ENCODE measurements around the gene ACSL6.

ACSL6 gene, protein sequence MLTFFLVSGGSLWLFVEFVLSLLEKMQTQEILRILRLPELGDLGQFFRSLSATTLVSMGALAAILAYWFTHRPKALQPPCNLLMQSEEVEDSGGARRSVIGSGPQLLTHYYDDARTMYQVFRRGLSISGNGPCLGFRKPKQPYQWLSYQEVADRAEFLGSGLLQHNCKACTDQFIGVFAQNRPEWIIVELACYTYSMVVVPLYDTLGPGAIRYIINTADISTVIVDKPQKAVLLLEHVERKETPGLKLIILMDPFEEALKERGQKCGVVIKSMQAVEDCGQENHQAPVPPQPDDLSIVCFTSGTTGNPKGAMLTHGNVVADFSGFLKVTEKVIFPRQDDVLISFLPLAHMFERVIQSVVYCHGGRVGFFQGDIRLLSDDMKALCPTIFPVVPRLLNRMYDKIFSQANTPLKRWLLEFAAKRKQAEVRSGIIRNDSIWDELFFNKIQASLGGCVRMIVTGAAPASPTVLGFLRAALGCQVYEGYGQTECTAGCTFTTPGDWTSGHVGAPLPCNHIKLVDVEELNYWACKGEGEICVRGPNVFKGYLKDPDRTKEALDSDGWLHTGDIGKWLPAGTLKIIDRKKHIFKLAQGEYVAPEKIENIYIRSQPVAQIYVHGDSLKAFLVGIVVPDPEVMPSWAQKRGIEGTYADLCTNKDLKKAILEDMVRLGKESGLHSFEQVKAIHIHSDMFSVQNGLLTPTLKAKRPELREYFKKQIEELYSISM

GRCh38 chr5:132011622-132012343 lies at the start of gene ACSL6:
Gene ACSL6 (minus strand): TSS chr5:132011658. CDS start chr5:132011553, 105 bp downstream.
- FAIRE-seq (no peak), DNase-seq (ENCODE audit: low spot score) (peak; percentile 38)

DNA sequence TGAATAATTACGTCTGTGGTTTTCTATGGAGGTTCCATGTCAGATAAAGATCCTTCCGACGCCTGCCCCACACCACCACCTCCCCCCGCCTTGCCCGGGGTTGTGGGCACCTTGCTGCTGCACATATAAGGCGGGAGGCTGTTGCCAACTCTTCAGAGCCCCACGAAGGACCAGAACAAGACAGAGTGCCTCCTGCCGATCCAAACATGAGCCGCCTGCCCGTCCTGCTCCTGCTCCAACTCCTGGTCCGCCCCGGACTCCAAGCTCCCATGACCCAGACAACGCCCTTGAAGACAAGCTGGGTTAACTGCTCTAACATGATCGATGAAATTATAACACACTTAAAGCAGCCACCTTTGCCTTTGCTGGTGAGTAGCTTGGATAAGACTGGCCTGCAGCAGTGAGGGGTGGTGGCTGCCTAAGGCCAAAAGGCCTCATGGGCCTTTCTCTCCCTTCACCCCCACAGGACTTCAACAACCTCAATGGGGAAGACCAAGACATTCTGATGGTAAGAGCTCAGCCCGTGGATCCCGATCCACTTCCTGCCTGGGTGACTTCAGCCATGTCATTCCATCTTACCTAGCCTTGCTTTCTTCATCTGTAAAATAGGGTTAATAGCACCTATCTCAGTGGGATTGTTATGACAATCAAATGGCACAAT lies 49.2 kb upstream of the ACSL6 start, which contains the start of gene IL3:
IL3 (plus strand) TSS at position 155 of the 661 bp plus-strand sequence; CDS start at position 207, 52 bp downstream.
- FAIRE-seq: no peak

GRCh38 chr5:132059696-132060500 lies 48.4 kb upstream of the ACSL6 start:
- FAIRE-seq: no peak
- DNase-seq (ENCODE audit: low spot score): no peak

More for the DNA sequence above, 49.2 kb upstream of the ACSL6 start, which contains the start of gene IL3:
- no peak for DNase-seq (ENCODE audit: low spot score)

- FAIRE-seq: no peak
Measured at GRCh38 chr5:132059043-132059695, 47.7 kb upstream of the ACSL6 start.

GRCh38 chr5:132058646-132059042 lies 47.2 kb upstream of the ACSL6 start:
- FAIRE-seq: no peak

More at GRCh38 chr5:132059043-132059695, 47.7 kb upstream of the ACSL6 start:
- no peak for DNase-seq (ENCODE audit: low spot score)

DNA sequence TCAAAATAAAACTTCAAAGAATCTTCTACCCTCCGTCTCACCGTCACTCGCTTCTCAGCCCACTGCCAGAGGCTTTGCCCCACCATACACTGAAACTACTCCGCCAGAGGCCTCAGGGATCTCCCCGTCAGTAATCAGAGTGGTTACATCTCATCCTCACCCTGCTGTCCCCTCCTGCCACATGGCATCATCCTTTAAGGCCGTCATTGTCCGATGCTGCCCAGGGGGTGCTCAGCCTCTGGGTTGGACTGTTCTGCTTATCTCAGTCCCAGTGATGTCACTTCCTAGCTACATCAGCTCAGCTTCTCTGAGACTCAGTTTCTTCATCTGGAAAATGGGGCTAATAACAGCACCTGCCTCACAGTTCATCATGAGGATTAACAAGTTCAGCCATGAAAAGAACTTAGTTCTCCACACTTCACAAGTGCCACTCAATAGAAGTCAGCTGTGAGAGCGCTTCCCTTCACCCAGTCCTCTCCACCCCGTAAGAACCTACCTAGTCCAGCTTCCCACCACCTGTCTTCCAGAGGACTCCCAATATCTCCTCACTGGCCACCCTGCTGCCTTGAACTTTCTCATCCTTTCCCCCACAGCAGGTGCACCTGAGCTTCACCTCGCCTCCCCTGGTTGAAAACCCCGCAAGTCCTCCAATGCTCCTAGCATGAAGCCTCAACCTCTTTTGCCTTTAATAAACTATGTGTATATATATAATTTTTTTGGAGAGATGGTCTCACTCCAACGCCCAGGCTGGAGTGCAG lies 46.2 kb upstream of the ACSL6 start:
- FAIRE-seq (no peak), DNase-seq (ENCODE audit: low spot score) (no peak)

More at GRCh38 chr5:132058646-132059042, 47.2 kb upstream of the ACSL6 start:
- no peak for DNase-seq (ENCODE audit: low spot score)

DNA sequence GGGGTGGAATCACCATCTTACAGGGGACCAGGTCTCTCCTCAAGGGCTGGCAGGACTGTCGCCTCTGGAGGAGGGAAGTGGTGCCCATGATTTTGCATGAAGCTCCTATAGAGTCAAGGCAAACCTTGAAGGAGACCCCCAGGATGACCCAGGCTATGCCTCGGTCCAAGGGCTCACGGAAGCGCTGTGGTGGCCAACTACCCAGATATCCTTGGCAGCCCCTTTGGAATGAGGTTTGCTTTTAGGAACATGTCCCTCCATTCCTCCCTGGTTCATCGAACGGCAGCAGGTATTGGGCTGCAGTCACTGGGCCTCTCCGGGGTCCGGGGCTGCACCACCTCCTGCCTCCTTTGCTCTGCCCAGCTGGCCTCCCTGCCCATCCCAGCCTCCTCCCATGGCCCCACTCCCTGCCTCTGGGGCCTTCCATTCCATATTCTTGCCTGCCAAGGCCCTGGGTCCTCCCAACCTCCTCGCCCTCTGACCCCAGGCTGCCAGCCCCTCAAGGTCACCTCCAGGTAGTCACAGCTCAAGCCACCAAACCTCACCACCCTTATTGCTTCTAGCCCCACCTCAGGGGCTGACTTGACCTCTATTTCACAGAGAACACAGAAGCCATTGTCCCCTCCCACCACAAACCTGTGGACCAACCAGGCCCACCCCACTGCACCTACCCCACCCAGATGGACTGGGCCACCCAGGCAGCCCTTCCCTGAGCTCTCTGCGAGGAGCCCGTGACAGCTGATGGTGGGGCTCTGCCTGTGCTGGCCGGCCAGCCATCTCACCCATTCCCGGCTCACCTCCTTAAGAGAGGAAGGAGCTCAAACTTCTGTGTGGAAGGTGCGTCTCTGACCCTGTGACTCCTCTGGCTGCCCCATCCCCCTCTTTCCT lies 45.4 kb upstream of the ACSL6 start:
- FAIRE-seq (no peak), DNase-seq (ENCODE audit: low spot score) (no peak)

- DNase-seq (ENCODE audit: low spot score) (no peak), FAIRE-seq (no peak)
Measured at GRCh38 chr5:132055808-132056609, 44.6 kb upstream of the ACSL6 start.

DNA sequence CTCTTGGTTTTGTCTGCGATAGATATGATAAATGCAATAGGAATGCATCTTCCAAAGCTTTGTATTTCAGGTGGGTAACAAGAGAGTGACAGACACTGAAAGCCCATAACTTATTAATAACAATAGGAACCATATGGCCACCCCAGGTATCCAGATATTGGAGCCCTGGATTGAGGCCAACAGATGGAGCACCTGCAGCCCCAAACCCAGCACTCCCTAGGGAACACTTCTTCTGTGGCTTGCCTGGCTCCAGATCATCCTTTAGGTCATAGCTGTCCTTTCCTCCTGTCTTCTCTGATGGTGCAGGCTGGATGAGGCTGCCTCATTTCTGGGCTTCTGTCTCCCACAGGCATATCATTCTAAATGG lies 44.0 kb upstream of the ACSL6 start:
- FAIRE-seq: no peak
- no peak for DNase-seq (ENCODE audit: low spot score)

GRCh38 chr5:132054697-132055440 lies 43.4 kb upstream of the ACSL6 start:
- no peak for DNase-seq (ENCODE audit: low spot score)
- no peak for FAIRE-seq

DNA sequence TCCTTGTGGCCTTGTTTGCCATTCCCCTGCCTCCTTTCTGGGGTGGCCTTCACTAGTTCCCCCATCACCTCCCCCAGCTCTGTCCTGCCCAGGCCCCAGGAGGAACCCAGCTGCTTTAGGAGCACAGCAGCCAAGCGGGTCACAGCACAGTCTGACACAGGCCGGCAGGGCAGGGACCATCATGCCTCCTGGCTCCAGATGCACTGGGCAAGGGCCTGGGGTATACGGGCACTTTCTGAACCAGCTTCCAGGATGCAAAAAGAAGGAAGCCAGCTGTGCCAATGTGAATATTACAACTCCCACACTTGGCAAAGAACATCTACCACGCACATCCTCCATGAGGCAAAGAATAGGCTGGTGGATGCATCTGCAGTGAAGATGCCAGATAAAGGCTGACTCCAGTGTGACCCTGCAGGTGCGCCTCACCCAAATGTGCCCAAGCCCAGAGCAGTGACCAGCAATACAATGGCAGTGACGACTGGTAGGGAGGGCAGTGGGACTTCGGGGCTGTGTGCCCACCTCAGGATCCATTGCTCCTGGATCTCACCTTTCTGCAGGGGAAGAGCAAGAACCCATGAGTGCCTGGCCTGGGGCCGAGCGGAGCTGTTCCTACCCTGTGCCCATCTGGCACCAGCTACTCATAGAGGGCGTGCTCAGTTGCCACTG lies 42.7 kb upstream of the ACSL6 start:
- DNase-seq (ENCODE audit: low spot score) (no peak), FAIRE-seq (no peak)

DNA sequence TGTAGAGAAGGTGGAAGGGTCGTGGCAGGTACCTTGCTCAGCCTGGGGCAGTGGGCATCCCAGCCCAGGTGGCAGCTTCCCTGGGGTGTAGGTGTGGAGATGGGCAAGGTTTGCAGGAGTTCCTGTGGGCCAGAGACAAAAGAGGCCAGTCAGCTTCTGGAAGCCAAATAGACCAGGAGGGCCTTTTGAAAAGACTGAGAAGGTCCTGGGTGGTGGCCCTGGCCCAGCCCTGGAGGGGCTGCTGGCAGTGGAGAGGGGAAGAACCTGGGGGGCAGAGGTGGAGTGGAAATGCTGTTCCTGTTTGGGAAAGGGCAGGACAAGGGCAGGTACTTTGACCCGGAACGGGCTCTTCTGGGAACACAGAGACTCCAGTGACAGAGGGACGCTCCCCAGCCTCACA lies 42.0 kb upstream of the ACSL6 start:
- FAIRE-seq (no peak), DNase-seq (ENCODE audit: low spot score) (no peak)

- no peak for DNase-seq (ENCODE audit: low spot score)
- FAIRE-seq: no peak
Measured at GRCh38 chr5:132052520-132052919, 41.1 kb upstream of the ACSL6 start.

DNA sequence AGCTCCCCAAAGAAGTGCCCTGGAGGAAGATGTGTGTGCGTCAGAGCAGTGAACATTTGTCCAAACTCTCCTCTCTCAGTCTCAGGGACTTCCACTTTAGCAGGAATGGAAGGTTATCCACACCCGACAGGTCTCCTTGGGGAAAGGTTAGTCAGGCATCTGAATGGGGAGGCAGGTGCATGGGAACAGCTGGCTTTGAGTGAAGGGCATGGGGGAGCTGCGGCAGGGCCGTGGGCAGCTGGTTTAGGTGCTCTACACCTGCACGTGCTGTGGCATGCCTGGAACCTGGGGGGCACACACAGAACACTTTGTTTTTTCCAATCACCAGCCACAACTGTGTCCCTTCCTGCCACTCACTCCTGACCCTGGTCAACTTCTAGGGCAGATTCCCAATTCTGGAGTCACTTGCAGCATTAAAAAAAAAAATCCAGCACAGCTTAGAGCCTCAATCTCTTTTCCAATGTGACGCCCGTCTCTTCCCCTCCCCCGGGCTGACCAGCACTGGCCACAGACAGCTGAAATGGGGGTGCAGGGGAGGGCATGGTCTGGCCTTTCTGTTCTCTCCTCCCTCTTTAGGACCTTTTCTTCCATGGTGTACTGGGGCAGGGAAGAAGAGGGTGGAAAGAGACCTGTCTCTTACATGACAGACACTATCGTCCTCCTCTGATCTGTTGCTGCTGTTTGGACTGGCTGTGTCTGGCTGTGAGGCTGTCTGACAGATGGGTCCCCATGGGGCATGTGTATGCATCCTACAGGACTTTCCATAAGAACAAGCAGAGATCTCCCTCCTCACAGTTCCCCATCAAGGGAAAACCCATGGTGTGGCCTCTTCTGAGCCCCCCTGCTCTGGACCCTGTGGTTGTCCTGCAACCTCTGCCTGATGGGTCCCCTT lies 39.4 kb upstream of the ACSL6 start:
- DNase-seq (ENCODE audit: low spot score) (no peak), FAIRE-seq (no peak)

GRCh38 chr5:132050136-132050535 lies 38.7 kb upstream of the ACSL6 start:
- no peak for FAIRE-seq
- no peak for DNase-seq (ENCODE audit: low spot score)
